Muscle of arm (tissue), 12 donors: ENCODE measurements around the gene ZNF316. TPM values are rescaled to one million over a fixed set of nuclear protein-coding genes. Genes with fewer than 3 reads are reported as not detected.
"Not testable (repeated sequence)": the region's sequence is repeated elsewhere in the genome, so short reads cannot be mapped to it uniquely, and the experiment has no call there.

Experiments used
- DNase-seq: peaks from one replicate; pipeline ENCODE4 v3.0.0-alpha.2; 2013
- polyA plus RNA-seq, 12 donors: library from polyadenylated mRNA; unstranded; fragments of 120-200 nt; gene quantifications; one replicate each; pipeline ENCODE4 v1.2.1, GENCODE V29; 2013; ENCODE audit not compliant: insufficient read length in 12 of 12

The ZNF316 gene
- polyA plus RNA-seq, 12 donors: 18.6 to 34.2 (median 21.7) TPM; not detected in 1

DNA sequence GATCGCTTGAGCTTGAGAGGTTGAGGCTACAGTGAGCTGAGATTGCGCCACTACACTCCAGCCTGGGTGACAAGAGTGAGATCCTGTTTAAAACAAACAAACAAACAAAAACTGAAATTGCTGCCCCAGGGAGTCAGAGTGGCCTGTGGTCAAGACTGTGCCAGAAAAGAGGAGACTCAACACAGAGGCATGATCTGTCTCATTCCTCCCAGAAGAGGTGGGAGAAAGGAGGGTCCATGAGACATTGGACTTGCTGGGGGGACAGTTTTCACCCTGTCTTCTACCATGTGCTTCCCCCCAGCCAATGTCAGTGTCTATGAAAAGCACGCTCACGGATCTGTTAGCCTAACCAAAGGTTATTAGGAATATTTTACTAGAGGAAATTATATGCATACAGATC is 18.5 kb upstream of the ZNF316 start:
- DNase-seq: no peak

- no peak for DNase-seq
These were observed 17.2 kb upstream of the ZNF316 start for GRCh38 chr7:6619961-6620360.

GRCh38 chr7:6621195-6622133 is 15.7 kb upstream of the ZNF316 start:
- no peak for DNase-seq

GRCh38 chr7:6622134-6622710 is 14.9 kb upstream of the ZNF316 start:
- DNase-seq: no peak

DNA sequence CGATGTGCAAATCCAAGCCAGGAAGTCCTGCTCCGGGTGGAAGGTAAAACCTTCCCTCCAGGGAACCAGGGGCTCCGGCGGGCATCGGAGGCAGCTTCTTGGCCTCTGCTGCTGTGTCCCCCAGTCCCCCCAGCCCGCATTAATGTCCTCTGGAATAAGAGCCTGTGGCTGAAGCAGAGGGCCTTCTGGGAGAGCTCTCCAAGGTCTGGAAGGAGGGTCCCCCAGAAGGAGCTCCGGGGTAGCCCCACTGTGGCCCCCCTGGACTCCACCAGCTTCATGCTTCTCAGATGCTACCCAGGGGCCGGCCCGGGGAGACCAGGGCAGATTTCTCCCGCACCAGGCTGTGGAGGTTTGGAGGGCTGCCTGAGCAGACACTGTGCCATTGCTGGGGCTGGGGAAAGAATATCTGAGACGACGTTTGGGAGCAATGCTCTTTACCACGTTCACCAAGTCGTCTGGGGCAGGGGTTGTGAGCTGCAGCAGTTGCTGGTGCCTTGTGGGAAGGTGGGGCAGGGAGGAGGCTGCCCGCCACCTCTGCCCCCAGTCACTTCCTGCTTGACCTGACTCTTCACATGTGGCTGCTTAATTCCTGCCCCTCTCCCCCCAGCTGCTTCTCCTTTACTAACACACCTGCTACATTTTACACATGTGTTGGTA is 13.4 kb upstream of the ZNF316 start:
- DNase-seq: no peak

DNA sequence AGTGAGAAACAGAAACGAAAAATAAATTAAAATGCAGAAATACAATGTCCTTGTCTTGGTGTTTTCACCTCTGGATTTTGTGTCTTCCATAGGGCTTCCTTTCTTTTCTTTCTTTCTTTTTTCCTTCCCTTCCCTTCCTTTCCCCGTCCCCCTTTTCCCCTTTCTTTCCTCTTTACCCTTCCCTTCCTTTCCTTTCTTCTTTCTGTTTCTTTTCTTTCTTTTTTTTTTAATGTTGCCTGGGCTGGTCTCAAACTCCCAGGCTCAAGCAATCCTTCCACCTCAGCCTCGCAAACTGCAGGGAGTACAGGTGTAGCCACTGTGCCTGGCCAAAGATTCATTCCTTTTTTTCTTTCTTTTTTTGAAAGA is 12.9 kb upstream of the ZNF316 start:
- DNase-seq: no peak

DNA sequence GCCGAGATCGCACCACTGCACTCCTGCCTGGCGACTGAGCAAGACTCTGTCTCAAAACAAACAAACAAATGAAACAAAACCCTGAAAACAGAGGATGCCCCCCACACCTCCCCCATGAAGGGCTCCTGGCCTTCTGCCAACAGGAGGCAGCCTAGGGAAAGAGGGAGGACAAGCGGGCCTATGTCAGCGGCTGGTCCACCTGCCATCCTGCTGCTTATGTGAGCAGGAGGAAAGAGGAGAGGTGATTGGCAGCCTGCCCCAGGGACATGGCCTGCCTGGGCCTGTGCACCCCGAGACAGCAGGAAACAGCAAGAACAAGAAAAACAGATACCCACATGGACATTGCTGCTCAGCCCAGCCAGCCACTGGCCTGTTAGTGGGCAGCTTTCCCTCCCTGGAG is 9.1 kb upstream of the ZNF316 start:
- DNase-seq: no peak

GRCh38 chr7:6630007-6630849 is 6.9 kb upstream of the ZNF316 start:
- no peak for DNase-seq

GRCh38 chr7:6631605-6632004 is 5.5 kb upstream of the ZNF316 start:
- no peak for DNase-seq

DNA sequence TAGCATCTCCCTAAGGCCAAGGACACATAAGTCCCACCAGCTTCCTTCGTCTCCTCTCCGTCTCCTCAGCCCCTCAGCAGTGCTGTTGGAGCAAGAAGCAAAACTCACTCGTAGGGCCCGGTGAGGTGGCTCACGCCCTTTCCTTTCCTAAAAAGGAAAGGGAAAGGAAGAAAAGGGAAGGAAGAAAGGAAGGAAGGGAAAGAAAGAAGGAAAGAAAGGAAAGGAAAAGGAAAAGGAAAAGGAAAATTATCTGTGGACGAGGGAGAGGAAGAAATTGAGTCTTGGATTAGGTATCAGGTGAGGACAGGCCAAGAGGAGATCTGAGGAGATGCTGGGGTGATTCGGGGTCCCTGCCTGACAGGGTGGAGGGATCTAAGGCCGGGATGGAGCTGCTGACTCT is 3.1 kb upstream of the ZNF316 start:
- DNase-seq: no peak

- DNase-seq: not testable (repeated sequence)
These were observed 2.1 kb upstream of the ZNF316 start for GRCh38 chr7:6634971-6635370.

DNA sequence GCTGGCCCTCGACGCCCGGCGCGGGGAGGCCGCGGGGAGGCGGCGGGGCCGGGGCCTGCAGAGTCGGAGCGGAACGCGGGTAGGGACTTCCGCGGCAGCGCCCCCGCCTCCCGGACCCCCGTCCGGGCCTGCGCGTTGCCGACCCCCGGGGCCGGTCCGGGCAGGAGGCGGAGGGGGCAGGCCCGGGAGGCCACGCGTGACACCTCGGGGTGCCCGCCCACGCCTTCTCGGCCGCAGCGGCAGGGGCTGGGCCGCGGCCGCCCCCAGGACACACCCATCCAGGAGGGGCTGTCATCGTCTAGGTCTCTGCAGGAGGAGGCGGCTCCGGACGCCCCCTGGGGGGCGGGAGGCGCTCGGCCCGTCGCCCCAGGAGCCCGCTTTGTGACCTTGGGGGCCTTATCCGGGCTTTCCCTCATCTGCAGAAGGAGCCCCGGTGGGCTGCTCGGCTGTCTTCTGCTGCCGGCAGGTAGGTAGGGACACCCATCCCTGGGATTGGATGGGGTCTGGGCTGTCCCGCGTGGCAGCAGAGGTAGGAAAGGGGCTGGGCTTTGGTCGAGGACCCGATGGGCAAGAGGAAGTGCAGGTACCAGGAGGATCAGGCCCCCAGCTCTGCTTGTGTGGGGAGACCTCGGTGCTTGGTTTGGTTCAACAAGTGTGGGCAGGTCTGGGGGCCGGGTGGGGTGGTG is 569 bp downstream of the ZNF316 start:
- no peak for DNase-seq

DNA sequence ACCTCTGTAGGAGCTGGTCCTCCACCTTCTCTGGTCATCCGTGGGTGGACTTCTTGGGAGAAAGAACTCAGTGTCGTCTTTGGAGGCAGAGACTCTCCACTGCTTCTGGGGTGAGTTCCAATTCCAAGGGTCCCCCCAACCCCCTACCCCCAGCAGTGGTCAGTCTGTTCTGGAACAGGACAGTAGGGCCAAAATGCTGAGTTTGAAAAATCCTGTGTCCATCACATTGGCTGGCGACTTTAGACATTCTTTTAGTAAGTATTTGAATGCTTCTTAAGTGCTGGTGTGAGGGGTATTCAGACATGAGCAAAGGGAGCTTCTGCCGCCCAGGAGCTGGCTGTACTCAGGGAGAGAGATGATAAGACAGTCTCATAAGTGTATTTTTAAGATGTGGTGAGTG is 1.9 kb downstream of the ZNF316 start:
- DNase-seq: no peak

DNA sequence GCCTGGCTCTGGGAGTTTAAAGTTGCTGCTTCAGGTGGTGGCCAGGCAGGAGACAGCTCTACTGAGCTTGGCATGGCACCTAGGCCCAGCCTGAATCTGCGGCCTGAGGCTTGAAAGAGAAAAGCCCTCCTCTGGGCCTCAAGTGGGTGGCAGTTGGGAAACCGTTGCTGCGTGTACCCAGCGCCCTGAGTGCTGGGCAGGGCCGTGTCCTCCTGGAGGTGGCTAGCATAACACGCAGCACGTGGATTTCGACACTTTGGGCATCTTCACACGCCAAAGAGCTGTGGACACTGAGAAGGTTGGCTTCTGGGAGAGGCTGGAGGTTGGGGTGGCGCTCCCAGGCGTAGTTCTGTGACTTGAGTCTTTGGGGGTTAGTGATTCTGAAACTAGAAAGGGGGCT is 2.5 kb downstream of the ZNF316 start:
- DNase-seq: no peak

DNA sequence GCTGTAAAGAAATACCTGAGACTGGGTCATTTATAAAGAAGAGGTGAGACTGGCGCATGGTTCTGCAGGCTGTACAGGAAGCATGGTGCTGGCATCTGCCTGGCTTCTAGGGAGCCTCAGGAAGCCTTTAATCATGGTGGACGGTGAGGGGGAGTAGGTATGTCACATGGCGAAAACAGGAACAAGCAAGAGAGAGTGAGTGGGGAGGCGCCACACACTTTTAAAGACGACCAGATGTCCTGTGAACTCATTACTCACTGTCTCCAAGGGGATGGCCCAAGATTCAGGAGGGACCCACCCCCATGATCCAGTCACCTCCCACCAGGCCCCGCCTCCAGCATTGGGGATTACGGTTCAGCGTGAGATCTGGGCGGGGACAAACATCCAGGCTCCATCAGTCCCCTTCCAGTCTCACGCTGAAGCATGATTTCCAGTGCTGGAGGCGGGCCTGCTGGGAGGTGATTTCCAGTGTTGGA is 3.2 kb downstream of the ZNF316 start:
- DNase-seq: no peak

DNA sequence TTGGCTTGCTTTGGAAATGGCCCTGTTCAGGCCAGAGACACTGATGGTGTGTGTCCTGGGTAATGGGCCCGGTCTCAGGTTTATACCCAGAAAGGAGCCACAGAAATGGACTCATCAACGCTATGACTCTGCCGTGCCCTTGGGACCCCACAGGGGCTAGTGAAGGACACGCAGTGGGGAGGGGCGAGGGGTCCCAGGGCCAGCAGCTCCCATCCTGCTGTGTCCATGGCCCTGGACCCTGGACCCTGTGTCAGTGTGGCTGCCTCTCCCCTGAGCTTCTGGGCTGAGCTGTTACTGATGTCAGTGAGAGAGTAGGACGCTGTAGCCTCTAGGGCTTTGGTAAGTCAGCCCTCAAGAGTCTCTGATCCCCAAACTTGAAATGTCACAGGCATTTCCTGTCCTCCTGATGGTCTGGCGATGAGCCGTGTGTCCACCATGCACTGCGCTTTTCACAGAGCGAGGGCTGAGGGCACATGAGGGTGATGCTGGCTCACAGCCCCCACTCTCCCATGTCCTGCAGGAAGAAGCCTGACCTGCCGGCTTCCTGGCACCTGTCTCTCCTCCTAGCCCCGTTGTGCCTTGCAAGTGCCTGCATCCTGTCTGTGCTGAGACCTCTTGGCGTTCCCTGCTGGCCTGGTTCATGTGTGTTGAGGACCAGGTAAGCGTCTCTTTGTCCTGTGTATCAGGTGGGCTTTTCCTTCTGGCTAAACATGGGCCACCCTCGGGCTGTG is 4.4 kb downstream of the ZNF316 start:
- DNase-seq: no peak

DNA sequence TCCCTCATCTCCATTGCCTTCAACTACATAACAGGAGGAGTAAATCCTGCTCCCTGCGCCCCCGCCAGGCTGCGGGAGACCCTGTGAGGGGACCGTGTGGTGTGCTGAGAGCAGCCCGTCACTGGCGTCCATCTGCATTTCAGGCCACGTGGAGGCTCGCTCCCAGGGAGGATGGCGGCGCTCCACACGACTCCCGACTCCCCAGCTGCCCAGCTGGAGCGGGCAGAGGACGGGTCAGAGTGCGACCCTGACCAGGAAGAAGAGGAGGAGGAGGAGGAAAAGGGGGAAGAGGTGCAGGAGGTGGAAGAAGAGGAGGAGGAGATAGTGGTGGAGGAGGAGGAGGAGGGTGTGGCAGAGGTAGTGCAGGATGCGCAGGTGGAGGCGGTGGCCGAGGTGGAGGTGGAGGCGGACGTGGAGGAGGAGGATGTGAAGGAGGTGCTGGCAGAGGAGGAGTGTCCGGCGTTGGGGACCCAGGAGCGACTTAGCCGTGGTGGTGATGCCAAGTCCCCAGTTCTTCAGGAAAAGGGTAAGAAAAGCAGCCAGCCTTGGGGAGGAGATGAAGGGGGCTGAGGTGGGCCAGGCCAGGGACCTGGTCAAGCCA is 5.2 kb downstream of the ZNF316 start:
- DNase-seq: no peak

GRCh38 chr7:6642861-6643640 is 5.9 kb downstream of the ZNF316 start:
- DNase-seq: no peak

GRCh38 chr7:6643915-6644625 is 7.0 kb downstream of the ZNF316 start:
- DNase-seq: no peak
